Neural progenitor cell (in vitro differentiated cells): ENCODE measurements around the gene PSMD13. TPM values are rescaled to one million over a fixed set of nuclear protein-coding genes. Genes with fewer than 3 reads are reported as not detected.

ENCODE experiments used
- DNase-seq: peaks from one replicate; pipeline ENCODE4 v3.0.0-alpha.2; 2016; ENCODE audit warnings: low spot score
- H2AFZ ChIP-seq: fragments of 200-600 bp; sonication (generic); replicated peaks from 2 replicates; pipeline ENCODE4 v1.6.1; 2016; ENCODE audit warnings: antibody characterized with exemption
- H3F3A ChIP-seq: fragments of 200-600 bp; sonication (generic); 2 replicates; pipeline ENCODE4 v1.6.1; 2016; ENCODE audit warnings: antibody characterized with exemption, low read depth
- H3K27ac ChIP-seq: fragments of 200-600 bp; sonication (generic); 2 replicates; pipeline ENCODE4 v1.5.1; 2016; ENCODE audit warnings: mild to moderate bottlenecking
- H3K27me3 ChIP-seq: fragments of 200-600 bp; sonication (generic); 2 replicates; pipeline ENCODE4 v1.6.1; 2016; ENCODE audit warnings: mild to moderate bottlenecking, moderate library complexity
- H3K36me3 ChIP-seq: fragments of 200-600 bp; sonication (generic); 2 replicates; pipeline ENCODE4 v1.5.1; 2016
- H3K4me1 ChIP-seq: fragments of 200-600 bp; sonication (generic); 2 replicates; pipeline ENCODE4 v1.6.1; 2016; ENCODE audit warnings: mixed run types
- H3K4me2 ChIP-seq: fragments of 200-600 bp; sonication (generic); 2 replicates; pipeline ENCODE4 v1.6.1; 2016
- H3K4me3 ChIP-seq: fragments of 200-600 bp; sonication (generic); 2 replicates; pipeline ENCODE4 v1.5.1; 2016
- H3K79me2 ChIP-seq: fragments of 200-600 bp; sonication (generic); 2 replicates; pipeline ENCODE4 v1.6.1; 2016; ENCODE audit warnings: low read depth
- H3K9ac ChIP-seq: fragments of 200-600 bp; sonication (generic); 2 replicates; pipeline ENCODE4 v1.6.1; 2016
- H3K9me3 ChIP-seq: fragments of 200-600 bp; sonication (generic); 2 replicates; pipeline ENCODE4 v1.5.1; 2016; ENCODE audit warnings: low read depth
- H4K20me1 ChIP-seq: fragments of 200-600 bp; sonication (generic); 2 replicates; pipeline ENCODE4 v1.6.1; 2016; ENCODE audit warnings: low read depth
- H3K27ac Mint-ChIP-seq: 3 replicates; pipeline ENCODE4 v1.8.0; 2021; ENCODE audit warnings: mixed read lengths
- H3K27me3 Mint-ChIP-seq: 2 replicates; pipeline ENCODE4 v1.8.0; 2022; ENCODE audit warnings: low read depth, mild to moderate bottlenecking, inconsistent platforms, moderate library complexity, mixed read lengths; ENCODE audit not compliant: insufficient read depth
- H3K36me3 Mint-ChIP-seq: 3 replicates; pipeline ENCODE4 v1.8.0; 2021; ENCODE audit warnings: mixed read lengths
- H3K4me1 Mint-ChIP-seq: 3 replicates; pipeline ENCODE4 v1.8.0; 2021; ENCODE audit warnings: mixed read lengths
- H3K4me3 Mint-ChIP-seq: 3 replicates; pipeline ENCODE4 v1.8.0; 2021; ENCODE audit warnings: mild to moderate bottlenecking, moderate library complexity, mixed read lengths
- H3K9me3 Mint-ChIP-seq: 3 replicates; pipeline ENCODE4 v1.8.0; 2020; ENCODE audit warnings: mixed read lengths
- CTCF ChIP-seq: fragments of 200-600 bp; sonication (generic); IDR thresholded peaks from 2 replicates; pipeline ENCODE4 v1.5.1; 2017; ENCODE audit warnings: antibody characterized with exemption, mild to moderate bottlenecking
- EZH2 ChIP-seq: fragments of 200-600 bp; sonication (generic); IDR thresholded peaks from 2 replicates; pipeline ENCODE4 v1.6.1; 2017; ENCODE audit warnings: antibody characterized with exemption, mild to moderate bottlenecking, moderate library complexity
- EZH2phosphoT487 ChIP-seq: fragments of 200-600 bp; sonication (generic); IDR thresholded peaks from 2 replicates; pipeline ENCODE4 v1.6.1; 2017; ENCODE audit warnings: antibody characterized with exemption
- total RNA-seq: library from RNA; depleted of rRNA; stranded (reverse); fragments of >200 nt; gene quantifications from 2 replicates; pipeline ENCODE4 v1.2.3, GENCODE V29; 2015; ENCODE audit warnings: low replicate concordance

PSMD13 gene
- total RNA-seq, 1 donor from 2014 or later, result 90.6 TPM

DNA sequence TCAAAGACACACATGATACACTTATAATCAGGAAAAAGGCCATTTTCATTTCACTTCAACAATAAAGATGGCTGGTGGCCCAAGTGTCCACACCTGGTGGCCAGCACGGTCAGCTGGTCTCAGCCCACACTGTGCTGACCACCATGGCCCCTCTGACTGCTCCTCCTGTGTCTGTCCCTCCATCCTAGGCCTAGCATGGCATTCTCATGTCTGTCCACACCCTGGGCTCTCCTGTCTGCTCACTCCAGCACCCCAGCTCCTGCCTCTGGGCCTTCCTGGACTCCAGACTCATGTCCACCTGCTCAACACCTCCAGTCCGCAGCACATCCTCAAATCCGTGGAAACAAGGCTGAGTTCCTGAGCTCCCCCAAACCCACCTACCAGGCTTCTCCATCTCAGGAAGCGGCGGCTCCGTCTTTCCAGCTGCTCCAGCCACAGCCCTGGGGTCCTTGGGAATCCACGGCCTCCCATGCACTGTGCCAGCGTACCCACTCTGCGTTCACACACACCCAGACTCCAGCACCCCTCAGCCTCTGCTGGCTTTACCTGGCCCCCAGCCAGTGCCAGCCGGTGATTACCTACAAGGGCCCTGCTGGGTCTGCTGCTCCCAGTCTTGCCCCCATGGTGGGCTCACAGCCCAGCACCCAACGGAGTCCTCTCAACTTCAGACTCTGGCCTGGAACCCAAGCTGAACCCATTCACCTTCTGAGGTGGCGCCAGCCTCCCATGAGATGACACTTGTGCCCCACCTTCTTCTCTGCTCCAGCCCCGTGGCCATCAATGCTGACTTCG, 14.6 kb upstream of the PSMD13 start:
- no peaks in the 10 kb centered on the region for H3K79me2 ChIP-seq
- no peak overlapping the region for H3K9ac ChIP-seq
- no peak for DNase-seq
- no peaks in the 10 kb centered on the region for H3K36me3 ChIP-seq
- H4K20me1 ChIP-seq, result no peaks in the 10 kb centered on the region
- H3K9me3 ChIP-seq, result no peaks in the 10 kb centered on the region
- no peaks in the 10 kb centered on the region for H3K27me3 ChIP-seq
- Mint-ChIP-seq H3K4me3 (no peak overlapping the region), H3K4me1 (no peaks in the 10 kb centered on the region), H3K27me3 (peaks cover 2% of the 10 kb centered on the region), H3K36me3 (peaks cover 18% of the 10 kb centered on the region), H3K9me3 (no peaks in the 10 kb centered on the region), H3K27ac (no peak overlapping the region)
- no peak overlapping the region for H3K4me2 ChIP-seq
- no peaks in the 10 kb centered on the region for H3K4me1 ChIP-seq
- no peak for TF ChIP-seq EZH2phosphoT487
- no peak for TF ChIP-seq CTCF
- no peak for TF ChIP-seq EZH2
- no peak overlapping the region for H2AFZ ChIP-seq
- no peak overlapping the region for H3K4me3 ChIP-seq
- H3F3A ChIP-seq, result no peaks in the 10 kb centered on the region
- no peak overlapping the region for H3K27ac ChIP-seq

DNA sequence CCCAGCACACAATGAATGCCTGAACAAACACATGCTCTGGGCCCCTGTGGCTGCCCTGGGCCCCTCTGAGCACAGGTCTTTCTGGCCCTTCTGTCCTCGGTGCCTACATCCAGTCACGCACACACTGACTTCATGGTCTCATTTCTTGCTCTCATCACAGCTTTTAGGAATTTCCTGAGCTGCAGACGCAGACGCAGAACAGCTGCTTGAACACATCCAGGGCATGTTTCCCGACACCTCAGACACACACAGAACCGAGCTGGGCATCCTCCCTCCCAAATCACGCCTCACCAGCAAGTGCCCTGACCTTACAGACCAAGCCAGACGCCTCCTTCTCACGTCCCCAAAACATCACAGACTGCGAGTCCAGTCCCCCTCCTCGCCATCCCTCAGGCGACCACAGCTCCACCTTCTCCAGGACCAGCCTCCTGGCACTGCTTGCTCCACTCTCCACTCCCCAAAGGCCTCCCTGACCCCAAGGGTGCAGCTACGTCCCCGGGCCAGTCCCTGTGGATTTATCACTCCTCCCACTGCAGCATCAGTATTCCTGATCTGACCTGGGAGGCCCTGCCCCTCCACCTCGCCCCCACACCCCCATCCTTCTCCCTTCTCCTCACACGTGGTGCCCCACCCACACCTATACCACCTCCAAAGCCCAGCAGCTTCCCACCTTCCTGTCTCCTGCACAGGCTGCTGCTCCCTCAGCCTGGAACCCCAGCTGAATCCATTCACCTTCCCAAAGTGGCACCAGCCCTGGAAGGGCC, 13.6 kb upstream of the PSMD13 start:
- Mint-ChIP-seq H3K9me3 (no peaks in the 10 kb centered on the region), H3K36me3 (peaks cover 18% of the 10 kb centered on the region), H3K4me3 (no peak overlapping the region), H3K4me1 (no peaks in the 10 kb centered on the region), H3K27ac (no peak overlapping the region), H3K27me3 (peaks cover 2% of the 10 kb centered on the region)
- DNase-seq, result no peak
- H3K4me3 ChIP-seq, result no peak overlapping the region
- no peak overlapping the region for H3K4me2 ChIP-seq
- no peaks in the 10 kb centered on the region for H3K36me3 ChIP-seq
- H3K79me2 ChIP-seq, result no peaks in the 10 kb centered on the region
- no peak overlapping the region for H3K27ac ChIP-seq
- no peaks in the 10 kb centered on the region for H3K27me3 ChIP-seq
- H2AFZ ChIP-seq, result no peak overlapping the region
- no peaks in the 10 kb centered on the region for H3K9me3 ChIP-seq
- H4K20me1 ChIP-seq, result no peaks in the 10 kb centered on the region
- TF ChIP-seq EZH2phosphoT487, result no peak
- no peak for TF ChIP-seq CTCF
- TF ChIP-seq EZH2, result no peak
- H3K9ac ChIP-seq, result no peak overlapping the region
- no peaks in the 10 kb centered on the region for H3K4me1 ChIP-seq
- no peaks in the 10 kb centered on the region for H3F3A ChIP-seq

DNA sequence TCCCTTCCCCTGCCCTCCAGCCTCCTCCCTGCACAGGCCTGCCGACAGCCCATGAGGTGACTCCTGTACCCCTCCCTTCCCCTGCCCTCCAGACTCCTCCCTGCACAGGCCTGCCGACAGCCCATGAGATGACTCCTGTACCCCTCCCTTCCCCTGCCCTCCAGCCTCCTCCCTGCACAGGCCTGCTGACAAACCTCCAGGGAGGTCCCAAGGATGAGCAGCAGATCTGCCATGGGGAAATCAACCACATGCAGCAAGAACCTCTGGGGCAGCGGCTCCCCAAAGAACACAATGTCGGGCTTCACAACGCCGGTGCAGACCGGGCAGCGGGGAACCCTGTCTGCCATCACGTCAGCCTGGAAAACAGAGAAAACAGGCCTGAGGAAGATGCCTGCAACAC, 12.9 kb upstream of the PSMD13 start:
- no peaks in the 10 kb centered on the region for H3K4me1 ChIP-seq
- no peak for TF ChIP-seq CTCF
- no peak for TF ChIP-seq EZH2phosphoT487
- TF ChIP-seq EZH2, result no peak
- H3K9ac ChIP-seq, result no peak overlapping the region
- H3K79me2 ChIP-seq, result no peaks in the 10 kb centered on the region
- H3K9me3 Mint-ChIP-seq, result no peaks in the 10 kb centered on the region
- H3K27ac Mint-ChIP-seq, result no peak overlapping the region
- H3K27me3 ChIP-seq, result no peaks in the 10 kb centered on the region
- no peak overlapping the region for H2AFZ ChIP-seq
- no peaks in the 10 kb centered on the region for H4K20me1 ChIP-seq
- no peaks in the 10 kb centered on the region for H3K36me3 ChIP-seq
- H3K27ac ChIP-seq, result no peak overlapping the region
- H3K4me1 Mint-ChIP-seq, result no peaks in the 10 kb centered on the region
- no peaks in the 10 kb centered on the region for H3K9me3 ChIP-seq
- no peak for DNase-seq
- H3K4me3 Mint-ChIP-seq, result no peak overlapping the region
- H3K4me3 ChIP-seq, result no peak overlapping the region
- H3K36me3 Mint-ChIP-seq, result peaks cover 20% of the 10 kb centered on the region
- no peaks in the 10 kb centered on the region for H3F3A ChIP-seq
- H3K4me2 ChIP-seq, result no peak overlapping the region
- peaks cover 2% of the 10 kb centered on the region for H3K27me3 Mint-ChIP-seq
